GM21515 (cell line): ENCODE measurements around the gene IGF1R.
A peak's percentile ranks its signal among the peaks of the same experiment; 100 is the strongest.
"Not testable (repeated sequence)": the region's sequence is repeated elsewhere in the genome, so short reads cannot be mapped to it uniquely, and the experiment has no call there.

Experiments
- ATAC-seq: cut with Tn5 transposase; IDR thresholded peaks from one replicate; pipeline ENCODE4 v1.9.1; 2021; ENCODE audit not compliant: unreplicated experiment

The IGF1R gene

DNA sequence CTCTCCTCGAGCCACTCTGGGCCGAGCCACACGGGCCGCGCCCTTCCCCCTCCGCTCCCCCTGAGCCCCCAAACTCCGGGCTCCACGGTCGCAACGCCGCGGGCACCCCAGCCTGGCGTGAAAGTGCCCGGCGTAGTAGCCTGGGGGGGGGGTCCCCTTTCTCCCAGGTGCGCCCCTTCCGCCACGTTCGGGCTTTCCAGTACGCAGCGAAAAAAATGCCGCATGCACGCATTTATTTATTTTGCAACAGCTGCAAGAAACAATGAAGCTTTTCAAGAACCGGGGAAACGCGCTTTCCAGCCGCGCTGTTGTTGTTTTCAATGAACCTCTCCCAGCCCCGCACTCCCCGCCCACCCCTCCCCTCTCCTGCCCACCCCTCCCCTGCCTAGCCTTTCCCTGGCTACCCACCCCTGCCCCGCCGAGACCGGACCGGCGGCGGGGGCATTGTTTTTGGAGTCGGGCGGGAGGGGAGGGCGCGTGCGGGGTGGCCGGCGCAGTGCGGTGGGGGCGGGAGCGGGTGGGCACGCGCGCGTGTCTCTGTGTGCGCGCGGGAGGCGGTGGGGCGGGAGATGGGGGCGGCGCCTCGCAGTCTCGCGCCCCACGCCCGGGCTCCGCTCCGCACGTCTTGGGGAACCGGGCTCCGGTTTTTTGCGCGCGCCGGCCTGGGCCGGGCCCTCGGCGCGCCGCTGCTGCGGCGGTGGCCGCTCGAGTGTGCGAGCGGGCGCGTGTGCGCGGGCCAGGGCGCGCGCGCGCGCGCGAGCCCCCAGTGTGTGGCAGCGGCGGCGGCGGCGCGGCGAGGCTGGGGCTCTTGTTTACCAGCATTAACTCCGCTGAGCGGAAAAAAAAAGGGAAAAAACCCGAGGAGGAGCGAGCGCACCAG lies at the start of gene IGF1R:
Gene IGF1R, plus strand, starts transcription at position 766 of the 880 bp plus-strand sequence. CDS start 1,043 bp downstream, outside the sequence.
- peak; percentile 69 for ATAC-seq

DNA sequence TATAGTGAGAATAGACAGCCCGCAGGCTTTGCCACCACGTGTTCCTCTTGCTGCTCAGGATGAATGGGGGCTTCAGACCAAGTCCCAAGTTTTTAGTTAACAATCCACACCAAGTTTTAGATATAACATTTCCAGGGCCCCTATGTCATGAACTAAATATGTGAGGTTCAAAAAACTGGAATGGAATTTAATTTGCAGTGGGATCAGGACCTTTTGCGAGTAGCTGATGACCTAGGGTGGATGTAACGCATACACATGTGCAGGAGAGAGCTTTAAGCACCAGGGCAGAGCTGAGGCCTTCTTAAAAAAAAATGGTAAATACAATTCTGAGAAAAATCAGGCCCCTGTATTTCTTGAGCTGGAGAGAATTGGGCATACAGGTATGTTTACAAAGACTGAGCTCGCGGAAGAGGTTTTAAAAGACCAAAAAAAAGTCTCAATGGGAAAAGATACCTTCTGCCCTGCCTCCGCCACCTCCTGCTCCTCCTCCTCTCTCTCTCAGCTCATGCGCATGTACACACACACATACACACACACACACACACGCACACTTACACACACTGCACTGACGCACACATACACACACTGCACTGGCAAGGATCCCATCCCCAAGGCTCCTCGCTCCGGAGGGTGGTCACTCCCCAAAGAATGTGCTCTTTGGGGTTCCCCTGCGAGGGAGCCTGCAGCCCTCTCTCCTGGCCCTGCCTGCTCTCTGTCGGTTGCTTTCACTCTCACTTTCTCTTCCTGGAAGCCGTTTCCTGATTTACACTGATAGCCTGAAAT lies 48.2 kb upstream of the IGF1R start:
- ATAC-seq, result peak; percentile 91

GRCh38 chr15:98604983-98605382 lies 43.4 kb upstream of the IGF1R start:
- no peak for ATAC-seq

DNA sequence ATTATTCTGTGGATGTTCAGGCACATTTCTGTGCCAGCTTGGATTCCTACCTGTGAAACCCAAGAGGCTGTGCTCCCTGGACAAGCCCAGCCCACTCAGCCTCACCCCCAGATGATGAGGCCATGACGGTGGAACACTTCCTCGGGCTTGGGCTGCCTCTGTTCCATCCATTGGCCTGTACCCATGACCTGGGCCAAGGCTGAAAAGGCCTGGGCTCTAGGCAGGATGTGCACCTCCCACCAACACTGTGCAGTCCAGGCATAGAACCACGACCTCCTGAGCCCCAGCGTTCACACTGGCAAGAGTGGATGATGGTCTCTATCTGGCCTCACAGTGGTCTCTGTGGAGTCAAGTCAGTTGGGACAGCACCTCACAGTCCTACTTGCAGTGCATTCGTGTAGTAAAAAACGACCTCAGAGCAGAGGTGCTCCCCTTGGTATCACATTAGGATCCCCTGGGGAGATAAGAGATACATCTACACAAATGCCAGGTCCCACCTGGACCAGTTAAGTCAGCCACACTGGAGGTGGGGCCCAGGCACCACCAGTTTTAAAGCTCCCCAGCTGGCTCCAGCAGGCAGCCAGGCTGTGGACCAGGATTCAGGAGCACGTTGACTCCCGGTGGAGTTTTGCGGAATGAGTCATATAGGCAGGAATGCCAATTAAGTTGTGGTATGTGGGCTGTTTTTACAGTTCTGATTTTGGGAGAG lies 39.0 kb upstream of the IGF1R start:
- no peak for ATAC-seq

DNA sequence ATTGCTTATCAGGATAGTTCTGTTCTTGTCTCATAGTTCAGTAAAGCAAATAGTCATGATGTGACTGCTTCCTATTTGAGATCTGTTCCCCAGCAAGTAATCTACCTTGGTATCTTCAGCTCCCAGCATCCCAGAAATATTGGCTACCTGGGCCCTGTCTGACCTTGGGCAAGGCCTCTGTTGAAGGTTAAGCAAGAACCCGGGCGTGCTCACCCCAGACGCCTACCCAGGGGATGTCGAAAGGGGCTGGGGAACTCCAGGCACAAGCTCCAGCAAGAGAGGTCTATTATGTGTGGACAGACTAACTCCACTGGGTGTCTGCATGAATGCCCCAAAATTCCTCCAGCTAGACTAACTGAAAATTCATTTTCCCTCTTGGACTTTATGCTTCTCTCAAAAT lies 37.3 kb upstream of the IGF1R start:
- no peak for ATAC-seq

DNA sequence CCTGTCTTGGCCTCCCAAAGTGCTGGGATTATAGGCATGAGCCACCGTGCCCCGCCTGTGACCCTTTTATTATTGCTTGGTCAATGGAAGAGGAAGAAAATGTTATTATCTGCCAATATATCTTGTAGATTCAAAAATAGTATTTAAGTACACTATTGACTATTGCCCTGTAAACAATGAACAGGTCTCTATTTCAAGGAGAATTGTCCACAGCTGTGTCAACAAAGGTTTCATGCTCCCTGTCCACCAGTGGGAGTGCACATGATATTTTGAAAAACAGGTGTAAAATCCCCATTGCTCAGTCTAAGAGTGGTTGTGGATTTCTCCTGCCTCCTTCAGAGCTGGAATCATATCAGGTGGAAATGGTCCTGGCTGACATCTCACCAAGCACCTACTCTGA lies 36.5 kb upstream of the IGF1R start:
- ATAC-seq, result no peak

DNA sequence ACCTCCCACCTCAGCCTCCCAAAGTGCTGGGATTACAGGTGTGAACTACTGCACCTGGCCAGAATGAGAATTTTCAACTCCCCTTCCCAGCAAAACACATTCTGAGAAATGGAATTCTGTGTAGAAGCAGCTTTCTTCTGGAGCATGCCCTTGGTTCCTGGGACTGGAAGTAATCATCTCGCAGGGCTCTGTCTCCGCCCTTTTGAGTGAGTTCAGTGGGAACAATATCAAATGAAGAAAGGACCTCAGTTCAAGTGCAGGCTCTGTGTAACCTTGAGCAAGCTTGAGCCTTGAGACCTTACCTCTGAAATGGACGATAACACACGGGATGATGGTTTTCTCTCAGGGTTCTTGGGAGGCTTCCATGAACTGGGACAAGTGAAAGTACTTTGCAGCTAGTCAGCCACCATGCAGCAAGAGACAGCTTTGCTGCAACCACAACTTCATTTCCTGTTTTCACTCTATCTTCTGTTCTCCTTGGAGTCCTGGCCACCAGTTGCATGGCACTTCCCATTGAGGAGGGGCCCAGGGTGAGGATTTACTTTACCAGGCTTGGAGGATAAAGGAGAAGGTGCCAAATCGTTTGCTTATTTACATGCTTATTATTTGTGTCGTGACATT lies 35.7 kb upstream of the IGF1R start:
- ATAC-seq, result no peak

DNA sequence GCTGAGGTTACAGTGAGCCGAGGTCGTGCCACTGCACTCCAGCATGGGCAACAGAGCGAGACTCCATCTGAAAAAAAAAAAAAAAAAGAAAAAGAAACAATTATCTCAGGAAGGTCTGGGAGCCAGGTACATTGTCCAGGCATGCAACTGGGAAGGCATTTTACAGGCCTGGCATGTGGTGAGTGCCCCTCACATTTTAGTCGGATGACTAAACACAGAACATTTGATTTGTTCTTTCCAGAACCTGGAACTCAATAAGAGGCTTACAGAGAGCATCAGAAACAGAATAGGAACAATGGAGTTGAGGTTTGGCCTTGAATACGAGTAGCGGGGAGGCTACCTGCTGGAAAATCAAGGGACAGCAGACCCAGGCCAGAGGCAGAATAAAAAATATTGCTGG lies 33.7 kb upstream of the IGF1R start:
- no peak for ATAC-seq

DNA sequence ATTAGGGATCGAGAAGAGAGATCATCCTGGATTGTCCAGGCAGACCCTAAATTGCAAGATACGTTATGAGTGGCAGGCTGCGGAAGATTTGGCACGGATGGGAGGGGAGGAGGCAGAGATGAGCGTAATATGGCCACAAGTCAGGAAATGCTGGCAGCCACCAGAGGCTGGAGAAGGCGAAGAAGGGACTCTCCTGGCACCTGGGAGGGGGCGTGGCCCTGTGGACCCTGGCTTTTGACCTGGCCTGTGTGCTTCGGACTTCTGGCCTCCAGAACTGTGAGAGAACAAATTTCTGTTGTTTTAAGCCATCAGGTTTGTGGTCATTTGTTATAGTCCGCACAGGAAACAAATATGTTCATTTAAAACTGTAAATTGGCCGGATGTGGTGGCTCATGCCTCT lies 31.9 kb upstream of the IGF1R start:
- no peak for ATAC-seq

DNA sequence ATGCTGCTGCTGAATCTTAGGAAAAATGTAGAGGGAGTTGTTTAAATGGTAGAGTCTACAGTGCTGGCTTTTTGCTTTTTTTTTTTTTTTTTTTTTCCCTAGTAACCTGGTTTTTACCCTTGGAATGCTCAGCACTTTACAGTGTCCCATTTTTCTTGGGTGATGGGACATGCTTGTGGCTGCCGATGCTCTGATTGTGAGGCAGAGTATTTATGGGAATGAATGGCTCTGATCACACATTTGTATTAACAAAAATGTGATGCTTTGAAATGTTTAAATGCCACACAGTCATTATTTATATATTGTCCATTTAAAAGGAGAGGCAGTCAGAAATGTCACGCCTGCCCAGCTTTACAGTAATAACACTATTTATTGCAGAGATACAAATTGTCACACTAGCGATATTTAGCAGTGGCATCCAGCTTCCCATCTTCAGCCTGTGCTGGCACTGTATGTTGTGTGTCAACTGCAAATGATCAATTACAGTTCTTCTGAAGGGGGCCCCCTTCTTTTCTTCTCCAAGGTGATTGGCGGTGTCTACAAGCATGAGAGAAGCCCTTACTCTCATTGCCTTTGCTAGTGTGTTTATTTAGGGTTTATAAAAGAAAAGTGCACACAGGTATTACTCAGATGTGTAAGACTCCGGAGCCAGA lies 30.9 kb upstream of the IGF1R start:
- ATAC-seq, result no peak

GRCh38 chr15:98618576-98618975 lies 29.8 kb upstream of the IGF1R start:
- ATAC-seq, result not testable (repeated sequence)

DNA sequence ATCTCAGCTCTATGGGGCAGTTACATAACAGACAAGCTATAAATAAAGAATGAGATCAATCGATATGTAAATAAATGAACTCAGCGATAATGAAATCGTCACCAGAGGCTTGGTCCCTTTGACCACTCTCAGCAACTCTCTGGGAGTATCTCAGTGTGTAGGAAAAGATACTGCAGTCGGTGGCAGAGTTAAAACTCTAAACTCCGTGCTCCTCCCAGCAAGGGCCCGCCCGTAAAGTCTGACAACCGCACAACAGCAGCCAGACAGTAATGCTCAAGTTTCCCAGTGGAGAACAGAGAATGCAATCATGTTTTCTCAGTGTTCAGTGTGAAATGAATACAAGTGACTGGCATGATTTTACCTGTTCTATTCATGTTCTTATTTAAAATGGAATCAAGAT lies 28.3 kb upstream of the IGF1R start:
- ATAC-seq, result no peak

DNA sequence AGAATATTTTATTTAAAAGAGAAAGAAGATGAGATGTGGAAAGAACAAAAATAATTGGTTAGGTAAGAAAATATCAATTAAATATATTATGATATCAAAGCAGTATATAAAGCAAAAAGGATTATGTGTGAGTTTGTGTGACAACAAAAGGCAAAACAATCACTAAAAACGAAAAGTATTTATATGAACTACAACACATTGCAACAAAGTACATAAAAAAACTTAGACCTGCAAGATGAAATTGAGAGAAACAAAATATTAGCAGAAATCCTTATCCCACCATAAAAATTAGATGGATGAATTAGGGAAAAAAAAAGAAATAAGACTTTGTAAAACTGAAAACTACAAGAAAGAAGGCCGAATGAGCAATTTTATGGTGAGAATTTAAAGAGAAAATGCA lies 27.3 kb upstream of the IGF1R start:
- no peak for ATAC-seq

DNA sequence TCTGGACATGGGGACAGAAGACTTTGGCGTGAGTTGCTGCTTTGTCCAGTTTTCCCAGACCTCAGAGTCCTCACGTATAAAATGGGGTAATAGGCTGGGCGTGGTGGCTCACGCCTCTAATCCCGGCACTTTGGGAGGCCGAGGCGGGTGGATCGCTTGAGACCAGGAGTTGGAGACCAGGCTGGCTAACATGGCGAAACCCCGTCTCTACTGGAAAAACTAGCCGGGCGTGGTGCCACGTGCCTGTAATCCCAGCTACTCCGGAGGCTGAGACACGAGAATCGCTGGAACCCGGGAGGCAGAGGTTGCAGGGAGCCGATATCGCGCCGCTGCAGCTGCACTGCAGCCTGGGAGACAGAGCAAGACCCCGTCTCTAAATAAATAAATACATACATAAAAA lies 22.7 kb upstream of the IGF1R start:
- ATAC-seq, result no peak

- no peak for ATAC-seq
These were observed 22.2 kb upstream of the IGF1R start for GRCh38 chr15:98626153-98626552.

DNA sequence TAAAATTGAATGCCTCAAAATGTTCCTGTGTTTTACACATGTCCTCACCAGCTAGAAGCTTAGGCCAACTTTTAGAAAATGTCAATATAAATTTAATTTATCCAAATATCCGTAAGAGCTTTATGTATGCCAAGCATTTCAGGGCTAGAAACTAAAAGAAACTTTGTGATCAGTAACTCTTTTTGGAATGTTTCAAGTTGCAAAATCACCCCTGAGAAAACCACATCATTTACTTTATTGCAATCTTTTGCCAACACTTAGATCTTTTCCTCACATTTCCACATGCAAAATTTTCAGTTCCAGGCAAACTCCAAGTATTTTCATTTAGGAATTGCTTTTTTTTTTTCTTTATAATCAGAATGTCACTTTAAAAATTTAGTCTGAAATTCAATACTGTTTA lies 20.1 kb upstream of the IGF1R start:
- no peak for ATAC-seq

DNA sequence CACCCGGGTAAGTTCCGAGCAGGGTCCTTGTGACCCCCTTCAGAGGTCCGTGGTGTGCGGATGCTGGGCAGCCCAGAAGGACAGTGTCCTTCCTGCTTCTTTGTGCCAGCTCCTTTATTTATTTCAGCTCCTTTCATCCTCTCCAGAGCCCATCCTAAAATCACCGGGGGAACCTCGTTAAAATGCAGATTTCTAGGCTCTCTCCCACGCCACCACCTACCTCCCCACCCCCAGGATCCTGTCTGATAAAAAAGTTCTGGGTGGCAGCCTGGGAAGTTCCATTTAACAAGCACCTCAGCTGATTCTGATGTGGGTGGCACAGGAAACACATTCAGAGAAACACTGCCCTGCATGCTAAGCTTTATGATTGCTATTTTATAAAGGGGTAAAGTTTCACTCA lies 12.5 kb upstream of the IGF1R start:
- ATAC-seq, result no peak

DNA sequence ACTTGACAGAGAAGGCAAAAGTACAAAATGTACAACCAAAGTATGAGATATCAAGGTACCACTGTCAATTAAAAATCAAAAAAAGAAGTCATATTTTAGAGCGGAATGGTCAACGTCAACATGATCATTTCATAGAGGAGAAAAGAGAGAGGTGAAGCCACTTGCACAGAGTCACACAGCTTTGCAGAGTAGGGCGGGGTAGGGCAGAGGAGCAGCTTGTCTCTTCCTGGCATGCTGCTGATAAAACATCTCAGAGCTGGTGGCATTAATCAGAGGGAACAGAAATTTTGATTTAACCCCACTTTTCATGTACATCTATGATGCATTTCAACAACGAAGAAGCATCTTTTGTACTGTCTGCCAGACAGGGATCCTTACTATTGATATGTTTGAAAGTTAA lies 5.2 kb upstream of the IGF1R start:
- ATAC-seq, result no peak

- ATAC-seq, result no peak
These were observed 1.8 kb upstream of the IGF1R start for GRCh38 chr15:98646546-98647025.

DNA sequence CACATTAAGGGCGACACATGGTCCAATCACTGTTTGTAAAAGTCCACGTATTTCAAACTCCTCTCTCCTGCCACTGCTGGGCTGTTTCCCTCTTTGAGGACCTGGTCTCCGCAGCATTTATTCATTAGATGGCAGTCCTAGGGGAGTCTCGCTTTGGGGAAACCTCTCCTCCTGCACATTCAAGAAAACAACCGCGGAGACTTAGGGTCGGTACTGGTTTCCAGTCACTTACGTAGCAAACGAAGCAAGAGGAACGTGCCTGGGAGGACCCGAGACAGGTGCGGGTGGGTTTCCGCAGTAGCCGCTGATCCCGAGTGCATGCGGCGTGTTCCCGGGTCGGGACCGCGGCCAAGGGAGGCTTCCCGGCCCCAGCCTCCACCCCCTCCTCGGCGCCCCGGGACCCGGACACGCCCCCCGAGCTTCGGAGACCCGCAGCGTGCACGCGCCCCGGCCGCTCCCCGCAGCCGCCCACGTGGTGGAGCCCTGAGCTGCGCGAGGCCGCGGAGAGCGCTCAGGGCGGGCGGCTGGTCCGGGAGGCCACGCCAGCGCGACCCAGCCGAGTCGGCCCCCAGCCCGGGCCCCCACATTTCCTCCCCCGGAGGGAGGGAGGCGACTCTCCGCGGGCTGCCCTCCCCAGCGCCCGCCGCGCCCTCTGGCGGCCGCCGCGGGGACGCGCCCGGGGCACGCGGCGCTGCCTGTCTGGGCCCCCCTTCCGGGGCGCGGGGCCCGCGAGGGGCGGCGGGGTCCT lies 1.1 kb upstream of the IGF1R start:
- peak; percentile 50 for ATAC-seq
